Dedifferentiated amniotic fluid mesenchymal stem cell (primary cell): Measurements from ENCODE around the gene MAFG.
"Not testable (repeated sequence)": the region's sequence is repeated elsewhere in the genome, so short reads cannot be mapped to it uniquely, and the experiment has no call there.

ENCODE experiments used
- DNase-seq: peaks from one replicate; pipeline ENCODE4 v3.0.0-alpha.2; 2016; ENCODE audit errors: extremely low spot score

The MAFG gene

DNA sequence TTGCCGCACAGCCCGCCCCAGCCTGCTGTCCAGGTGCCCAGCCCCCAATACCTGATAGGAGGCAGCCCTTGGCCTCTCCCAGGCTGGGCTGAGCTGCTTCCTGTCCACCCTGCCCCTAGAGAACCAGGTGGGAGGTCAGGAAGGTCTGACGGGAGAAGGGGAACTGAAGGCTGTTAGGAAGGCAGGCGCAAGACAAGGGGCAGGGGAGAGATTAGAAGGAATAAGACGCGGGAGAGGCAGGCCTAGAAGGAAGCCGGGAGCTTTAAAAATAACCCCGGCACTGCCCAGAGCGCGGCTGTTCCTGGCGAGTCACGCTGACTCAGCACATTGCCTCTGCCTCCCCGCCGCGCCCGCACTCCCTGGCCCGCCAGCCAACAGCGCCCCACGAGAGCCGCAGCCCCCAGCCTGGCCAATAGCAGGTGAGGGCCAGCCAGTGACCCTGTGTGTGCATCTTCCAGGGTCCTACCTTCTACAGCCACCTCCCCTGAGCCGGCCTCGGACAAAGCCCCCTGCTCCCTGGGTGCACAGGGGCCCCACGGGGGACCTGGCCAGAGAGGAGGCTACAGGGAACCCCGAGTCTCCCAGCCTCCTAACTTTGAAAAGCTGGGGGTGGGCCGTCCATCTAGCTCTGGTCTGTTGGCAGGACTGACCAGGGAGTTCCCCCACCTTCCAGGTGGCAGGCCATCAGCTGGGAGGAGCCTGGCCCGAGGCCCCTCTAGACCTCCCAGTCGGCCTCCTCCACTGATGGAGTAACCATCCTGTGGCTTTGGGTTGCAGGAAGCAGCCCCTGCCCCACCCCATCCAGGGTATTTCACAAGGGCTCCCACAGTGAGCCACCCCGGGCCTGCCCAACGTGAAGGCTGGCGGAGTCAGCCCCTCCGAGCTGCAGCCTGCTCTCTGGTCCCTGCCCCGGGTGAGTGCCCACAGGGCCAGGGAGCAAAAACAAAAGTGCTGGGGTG, 4.0 kb downstream of the MAFG start:
- peak; percentile 70 for DNase-seq

DNA sequence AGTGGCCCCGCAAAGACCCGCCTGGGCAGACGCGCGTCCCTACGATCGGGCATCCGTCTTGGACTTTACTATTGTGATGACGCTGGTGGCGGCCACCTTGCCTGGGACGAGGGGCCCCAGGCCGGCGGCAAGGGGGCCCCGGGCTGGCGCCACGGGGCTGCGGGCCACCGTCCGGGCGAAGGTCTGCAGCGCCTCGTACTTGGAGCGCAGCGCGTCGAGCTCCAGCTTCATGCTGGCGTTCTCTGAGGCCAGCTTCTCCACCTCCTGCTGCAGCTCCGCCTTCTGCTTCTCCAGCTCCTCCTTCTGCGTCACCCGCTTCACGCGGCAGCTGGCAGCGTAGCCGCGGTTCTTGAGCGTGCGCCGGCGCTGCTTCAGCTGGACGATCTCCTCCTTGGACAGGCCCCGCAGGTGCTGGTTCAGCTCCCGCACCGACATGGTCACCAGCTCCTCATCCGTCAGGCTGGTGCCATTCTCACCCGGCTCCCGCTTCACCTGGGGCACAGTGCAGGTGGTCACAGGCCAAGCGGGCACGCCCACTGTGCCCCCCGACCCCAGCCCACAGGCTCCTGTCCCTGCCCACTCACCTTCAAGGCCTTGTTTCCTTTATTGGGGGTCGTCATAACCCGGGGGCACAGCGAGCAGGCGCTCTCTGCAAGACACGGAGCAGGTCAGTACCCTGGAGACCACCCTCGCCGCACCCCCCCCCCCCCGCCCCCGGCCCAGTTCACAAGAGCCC, 4.8 kb downstream of the MAFG start:
- DNase-seq = no peak

DNA sequence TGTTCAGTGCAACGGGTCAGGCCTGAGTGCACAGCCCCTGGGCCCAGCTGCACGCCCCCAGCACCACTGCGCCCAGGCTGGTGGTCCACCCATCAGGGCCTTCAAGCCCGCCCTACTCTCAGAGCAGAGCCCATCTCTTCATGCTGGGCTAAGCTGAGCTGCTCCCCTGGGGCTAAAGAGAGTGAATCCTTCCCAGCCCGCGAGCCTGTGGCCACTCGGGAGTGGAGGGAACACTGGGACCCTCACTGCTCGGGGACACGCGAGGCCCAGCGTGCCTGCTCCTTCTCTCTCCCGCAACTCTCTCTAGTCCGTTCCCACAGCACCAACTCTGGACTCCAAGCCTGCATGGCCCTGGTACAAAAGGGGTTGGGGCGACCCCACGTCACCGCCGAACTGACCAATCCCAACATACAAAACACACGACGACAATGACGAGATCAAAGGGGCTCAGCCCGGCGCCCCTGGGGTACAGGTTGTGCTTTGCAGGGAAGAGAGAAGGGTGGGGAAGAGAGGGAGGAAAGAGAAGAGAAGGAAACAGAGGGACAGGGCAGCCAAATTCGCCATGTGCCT, 5.5 kb downstream of the MAFG start:
- DNase-seq = no peak

DNA sequence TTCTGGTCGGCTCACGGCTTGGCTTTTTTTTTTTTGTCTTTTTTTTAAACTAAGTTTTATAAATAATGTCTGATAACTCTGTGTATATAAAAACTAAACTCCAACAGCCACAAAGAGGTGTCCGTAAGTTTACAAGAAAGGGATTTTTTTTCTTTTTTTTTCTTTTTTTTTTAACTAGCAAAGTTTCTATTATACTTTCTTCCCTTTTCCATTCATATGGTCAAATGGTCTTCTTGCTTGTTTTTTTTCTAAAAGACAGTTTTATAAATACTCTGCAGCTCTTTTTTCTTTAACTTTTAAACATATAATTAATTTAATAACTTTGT, 6.0 kb downstream of the MAFG start:
- no peak for DNase-seq

DNA sequence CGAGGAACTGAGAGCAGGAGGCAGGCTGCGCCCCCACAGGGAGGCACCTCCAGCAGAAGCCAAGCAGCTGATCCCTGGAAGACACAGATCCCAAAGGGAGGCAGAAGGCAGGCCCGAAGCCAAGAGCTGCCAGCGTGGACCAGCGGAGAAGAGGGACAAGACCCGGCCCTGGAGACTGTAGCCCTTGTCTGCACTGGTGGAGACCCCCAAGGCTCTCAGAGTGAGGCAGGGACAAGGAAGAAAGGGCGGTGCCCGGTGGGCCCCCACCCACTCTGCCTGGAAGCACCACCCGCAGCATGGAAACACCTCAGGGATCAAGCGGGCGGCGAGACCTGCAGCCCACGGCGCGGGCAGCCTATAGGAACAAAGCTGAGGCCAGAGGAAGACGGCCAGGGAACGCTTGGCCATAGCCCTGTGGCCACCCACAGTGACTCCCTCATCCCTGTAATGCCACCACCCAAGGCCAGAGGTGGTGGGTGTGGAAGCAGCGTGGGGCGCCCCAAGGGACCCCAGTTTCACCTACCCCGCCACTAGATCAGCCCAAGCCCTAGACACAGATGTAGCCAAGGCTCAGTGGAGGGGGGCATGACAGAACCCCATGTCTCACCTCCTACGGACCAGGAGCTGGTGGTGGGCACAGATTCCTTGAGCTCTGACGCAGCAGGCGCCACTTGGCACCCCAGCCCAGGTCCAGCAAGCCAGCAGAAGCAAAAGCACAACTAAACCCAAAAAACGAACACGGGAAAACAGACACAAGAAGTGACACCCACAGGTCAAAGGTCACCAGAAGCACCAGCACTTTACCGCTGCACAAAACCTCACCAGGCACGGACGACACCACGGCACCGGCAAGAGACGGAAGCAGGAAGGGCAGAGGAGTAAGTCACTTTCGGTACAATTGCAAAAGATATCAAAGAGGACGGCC, 6.7 kb downstream of the MAFG start:
- DNase-seq = no peak

DNA sequence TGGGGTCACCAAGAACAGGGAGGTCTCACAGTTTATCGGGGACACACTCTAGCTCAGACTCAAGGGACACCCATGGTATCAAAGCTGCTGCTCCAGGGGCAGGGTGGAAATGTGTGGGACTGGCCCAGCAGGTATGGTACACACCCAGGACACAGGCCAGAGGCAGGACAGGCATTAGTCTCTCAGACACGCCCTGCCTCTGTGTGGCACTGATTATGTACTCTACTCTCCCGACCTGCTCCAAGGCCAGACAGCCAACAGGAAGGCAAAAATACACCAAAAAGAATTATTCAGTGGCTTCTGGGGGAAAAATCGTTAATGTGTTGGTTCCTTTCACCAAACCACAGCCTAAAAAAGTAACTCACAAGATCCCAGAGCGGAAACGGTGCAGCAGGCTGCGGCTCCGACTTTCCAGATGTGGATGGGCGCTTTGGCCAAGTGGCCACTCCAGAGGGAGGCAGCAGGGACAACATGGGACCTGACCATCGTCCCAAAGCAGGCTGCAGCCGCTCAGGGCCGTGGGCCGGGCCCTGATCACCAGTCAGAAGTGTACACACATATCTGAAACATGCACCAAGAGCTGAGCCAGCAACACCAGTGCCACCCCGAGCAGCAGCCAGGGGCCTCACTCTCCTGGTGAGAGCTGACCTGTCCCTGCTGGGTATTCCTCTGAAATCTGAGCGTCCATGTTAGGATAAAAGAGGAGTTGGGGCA, 8.5 kb downstream of the MAFG start:
- DNase-seq = no peak

DNA sequence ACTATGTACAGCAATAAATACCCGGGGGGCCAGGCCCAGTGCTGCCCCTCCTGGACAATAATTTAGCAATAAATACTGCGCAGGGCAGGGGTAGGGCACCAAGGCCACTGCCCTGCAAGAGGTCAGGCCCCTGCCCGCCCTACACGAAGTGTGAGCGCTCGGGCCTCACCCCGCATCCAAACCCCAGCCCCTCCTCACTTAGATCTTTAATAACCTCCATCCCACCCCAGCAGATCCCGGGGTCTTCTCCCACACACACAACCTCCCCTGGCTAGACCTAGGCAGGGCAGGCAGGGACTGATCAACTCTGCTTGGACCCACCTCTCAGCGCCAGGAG, 9.2 kb downstream of the MAFG start:
- DNase-seq = not testable (repeated sequence)

DNA sequence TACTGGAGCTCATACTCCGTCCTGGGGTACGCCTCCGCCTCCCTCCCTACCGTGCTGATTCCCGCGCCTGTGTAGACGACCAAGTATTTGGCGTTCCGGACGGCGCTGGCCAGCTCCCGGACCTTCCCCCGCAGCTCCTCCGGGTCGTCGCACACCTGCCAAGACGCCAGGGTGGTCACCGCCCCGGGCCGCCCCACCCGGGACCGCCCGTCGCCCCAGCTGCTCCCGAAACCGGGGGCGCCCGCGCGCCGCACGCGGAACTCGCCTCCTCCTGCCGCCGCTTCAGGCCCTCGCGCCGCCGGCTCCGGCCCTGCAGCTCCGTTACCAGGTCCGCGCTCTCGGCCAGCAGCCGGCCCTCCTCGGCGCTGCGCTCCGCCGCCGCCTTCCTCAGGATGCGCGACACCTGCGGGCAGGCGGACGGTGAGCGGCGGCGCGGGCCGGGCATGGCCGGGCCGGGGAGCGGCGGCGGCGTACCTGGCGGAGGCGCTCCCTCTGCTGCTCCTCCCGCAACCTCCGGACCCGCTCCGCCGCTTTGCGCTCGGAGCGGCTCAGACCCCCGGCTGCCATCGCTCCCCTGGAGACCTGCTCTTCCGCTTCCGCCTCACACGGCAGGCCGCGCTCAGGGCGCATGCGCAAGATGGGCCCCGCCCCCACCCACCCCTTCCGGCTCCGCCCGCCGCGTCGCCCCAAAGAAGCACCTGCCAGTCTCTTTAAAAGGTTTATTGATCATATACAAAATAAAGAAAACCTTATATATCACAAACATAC, 9.8 kb downstream of the MAFG start, which contains the start of gene SIRT7:
Gene SIRT7, minus strand, starts transcription at position 612 of the 768 bp plus-strand sequence. Its CDS starts 45 bp downstream, at position 567.
- peak; percentile 32 for DNase-seq

DNA sequence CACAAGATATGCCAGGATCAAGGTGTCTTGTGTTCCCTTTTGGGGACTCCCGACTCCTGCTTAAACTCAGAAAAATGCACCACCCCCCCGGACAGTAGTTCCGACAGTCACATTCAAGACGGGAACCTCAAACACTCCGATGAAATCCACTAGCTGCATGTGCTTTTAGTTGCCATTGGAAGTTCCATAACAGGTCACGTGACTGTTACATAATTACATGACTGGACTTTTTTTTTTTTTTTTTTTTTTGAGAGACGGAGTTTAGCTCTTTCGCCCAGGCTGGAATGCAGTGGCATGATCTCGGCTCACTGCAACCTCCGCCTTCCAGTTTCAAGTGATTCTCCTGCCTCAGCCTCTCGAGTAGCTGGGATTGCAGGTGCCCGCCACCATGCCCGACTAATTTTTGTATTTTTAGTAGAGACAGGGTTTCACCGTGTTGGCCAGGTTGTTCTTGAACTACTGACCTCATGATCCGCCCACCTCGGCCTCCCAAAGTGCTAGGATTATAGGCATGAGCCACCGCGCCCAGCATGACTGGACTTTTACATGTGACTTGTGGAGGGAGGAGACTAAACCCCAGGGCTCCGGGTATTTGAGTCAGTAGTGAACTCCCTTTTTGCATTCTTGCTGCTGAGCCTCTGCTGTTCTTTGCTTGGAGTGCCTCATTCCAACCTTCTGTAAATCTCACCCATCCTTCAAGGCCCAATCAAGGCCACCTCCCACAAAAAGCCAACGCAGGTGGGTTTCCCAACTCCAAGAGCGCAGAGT, 11.1 kb downstream of the MAFG start:
- DNase-seq = no peak

DNA sequence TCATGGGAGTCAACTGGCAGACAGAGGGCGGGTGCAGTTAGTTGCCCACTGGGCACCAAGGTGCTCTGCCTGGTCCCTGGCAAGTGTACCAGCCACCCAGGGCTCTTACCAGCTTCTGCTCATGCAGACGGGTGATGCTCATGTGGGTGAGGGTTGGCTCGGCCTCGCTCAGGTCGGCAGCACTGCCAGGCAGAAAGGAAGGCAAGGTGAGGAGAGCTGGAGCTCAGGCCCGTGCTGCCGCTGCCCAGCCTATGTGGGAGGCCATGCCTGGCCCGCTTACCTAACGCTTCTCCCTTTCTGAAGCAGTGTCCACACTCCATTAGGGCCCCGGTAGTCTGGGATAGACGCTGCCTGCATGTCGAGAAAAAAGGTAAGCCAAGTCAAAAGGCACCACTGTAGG, 12.2 kb downstream of the MAFG start:
- DNase-seq = no peak

DNA sequence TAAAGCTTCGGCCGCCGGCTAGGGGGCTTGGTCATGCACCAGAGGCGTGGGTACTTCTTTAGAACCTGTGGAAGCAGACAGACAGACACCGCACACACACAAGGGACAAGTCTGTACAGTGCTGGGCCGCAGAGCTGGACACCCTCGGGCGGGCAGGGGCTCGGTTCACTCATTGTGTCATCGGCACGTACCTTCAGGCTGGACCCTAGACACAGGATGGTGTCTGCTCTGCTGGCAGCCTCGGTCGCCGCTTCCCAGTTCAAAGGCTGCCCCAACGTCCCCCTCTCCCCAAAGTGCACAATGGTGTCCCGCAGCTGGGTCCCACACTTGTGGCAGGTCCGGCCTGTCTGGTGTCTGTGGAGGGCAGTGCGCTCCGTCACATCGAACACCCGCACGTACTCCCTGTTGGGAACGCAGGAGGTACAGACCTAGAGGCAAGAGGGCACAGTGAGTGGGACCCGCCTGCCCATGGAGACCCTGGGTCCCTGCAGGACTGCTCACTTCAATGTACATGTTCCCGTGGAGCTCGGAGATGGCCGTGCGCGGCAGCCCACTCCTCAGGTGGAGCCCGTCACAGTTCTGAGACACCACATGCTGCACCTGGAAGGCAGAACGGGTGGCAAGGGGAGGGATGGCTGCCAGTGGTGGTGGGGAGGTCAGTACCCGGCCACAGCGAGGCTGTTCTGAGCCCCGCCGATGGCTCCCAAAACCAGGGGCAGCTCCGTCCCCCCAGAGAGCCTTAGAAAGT, 13.3 kb downstream of the MAFG start:
- DNase-seq = no peak

DNA sequence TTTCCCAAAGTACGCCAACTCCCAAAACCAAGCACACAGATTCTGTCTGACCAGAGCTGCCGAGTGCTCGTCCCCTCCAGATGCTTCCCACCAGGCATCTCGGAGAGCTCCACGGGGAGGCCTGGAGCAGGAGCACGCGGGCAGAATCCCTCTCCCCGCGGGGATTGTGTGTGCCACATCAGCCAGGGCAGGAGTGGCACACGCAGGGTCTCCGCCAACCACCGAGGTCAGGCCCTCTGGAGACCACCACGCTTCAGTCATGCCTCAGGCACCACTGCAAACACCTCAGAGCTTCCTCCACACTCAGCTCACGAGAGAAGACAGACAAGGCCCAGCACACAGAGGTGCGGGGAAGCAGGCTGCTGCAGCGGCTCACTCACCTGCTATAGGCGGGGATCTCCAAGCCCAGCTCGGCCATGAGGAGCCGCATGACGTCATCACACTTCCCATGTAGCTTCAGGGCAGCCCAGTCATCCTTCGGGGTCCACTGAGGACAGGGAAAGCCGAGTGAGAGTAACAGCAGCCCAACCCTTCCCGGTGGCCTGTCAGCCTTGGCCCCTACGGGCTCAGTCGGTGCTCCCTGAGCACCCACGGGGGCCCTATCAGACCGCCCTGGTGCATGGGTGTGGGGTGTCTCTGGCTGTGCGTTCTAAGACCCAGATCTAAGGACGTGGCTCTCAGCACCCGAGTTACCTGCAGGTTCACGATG, 14.0 kb downstream of the MAFG start:
- DNase-seq = no peak

DNA sequence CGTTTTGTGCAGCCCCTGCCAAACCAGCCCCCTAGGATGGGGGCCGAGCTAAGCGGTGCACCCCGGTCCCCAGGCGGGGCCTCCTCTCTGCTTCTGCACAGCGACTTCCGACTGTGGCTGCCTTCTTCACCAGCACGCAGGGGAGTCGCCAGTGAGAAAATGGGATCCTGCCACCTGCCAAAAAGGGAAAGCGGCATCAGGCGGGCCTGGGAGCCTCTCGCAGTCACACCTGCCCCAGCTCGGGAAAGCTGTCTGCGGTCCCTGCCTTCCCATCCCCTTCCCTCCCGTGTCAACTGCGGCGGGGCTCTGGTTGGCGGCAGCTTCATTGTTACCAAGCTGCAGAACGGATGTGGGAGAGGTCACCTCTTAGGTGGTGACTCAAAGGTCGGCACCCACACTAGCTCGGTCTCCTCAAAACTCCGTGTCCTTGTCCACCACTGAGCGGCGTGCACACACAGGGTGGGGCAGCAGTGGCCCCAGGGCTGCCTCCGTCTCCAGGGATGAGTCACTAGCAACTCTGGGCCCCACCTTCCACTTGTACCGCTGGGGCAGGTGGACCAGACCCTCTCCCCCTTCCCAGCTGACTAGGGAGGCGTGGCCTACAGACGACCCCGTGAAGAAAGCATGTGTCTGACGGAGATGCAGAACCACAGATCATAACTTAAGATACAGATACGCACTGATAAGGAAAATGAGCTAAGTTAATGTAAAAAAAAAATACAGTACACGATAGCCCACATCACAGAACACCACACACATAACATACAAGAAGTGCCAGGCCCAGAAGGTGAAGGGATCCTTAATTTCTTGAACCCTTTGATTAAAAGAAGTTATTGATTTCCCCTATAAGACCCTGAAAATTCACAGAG, 14.9 kb downstream of the MAFG start:
- DNase-seq = no peak

DNA sequence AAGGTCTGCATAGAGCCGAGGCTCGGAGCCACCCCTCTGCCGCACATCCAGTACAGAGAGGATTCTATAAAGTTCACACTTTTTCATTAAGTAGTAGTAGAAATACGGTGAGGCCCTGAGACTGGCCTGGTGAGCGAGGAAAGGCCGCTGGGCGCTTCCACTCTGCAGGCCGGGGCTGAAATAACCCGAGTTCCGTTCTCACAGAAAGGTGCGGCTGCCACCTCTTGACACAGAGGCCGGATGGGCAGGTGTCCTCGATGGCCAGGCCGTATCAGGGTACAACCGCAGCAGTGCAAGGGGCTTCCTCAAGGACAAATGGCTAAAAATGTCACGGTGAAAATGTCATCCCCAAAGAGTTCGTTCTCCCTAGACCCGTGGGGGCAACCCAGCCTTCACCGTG, 15.6 kb downstream of the MAFG start:
- no peak for DNase-seq

DNA sequence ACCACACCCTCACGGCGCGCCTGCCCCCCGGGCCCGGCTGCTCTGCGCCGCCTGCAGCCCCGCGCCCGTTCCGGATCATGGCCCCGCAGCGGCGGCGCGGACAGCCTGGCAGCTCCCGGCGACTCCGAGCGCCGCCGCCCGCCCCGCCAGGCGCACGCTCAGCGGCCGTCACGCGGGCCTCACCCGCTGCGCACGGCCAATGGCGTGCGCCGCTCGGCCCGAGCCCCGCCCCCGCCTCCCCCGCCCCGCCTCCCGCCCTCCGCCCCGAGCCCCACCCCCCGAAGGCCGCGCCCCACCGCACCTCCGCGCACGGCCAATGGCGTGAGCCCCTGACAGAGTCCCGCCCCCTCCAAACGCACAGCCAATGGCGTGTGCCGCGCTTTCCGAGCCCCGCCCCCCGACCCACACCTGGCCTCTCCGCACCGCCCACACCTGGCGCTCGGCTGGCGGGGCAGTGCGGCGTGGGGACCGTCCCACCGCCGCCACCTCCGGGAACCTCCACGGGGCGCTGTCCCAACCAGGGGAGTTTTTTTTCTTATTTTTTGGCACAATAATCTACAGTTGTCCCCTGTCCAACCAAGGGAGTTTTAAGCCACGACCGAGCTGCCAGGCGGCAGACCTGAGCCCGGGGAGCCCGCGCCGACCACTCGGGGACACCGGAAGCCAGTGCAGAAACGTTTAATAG, 16.1 kb downstream of the MAFG start, which contains the start of gene PCYT2:
Gene PCYT2, minus strand, starts transcription at position 123 of the 685 bp plus-strand sequence. Its CDS starts 44 bp downstream, at position 79.
- peak; percentile 68 for DNase-seq

DNA sequence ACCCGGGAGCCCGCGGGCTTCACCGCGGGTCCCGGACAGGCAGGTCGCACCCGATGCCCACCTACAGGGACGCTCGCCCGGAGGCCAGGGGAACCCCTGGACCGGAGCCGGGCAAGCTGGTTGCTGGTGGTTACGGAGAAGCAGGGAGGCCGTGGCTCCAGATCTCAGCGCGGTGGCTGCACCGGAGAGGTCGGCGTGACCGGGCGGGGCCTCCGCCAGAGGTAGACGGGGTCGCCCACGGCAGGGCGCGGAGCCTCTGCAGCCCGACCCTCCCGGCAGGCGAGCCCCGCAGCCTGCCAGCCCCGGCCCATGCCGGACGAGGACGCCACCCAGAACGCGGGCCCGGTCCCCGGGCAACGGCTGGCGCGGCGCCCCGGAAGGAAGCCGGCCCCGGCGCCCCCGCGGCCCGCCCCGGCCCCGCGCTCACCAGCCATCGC, 16.7 kb downstream of the MAFG start:
- DNase-seq = no peak
